Neutrophil (primary cell): ENCODE measurements around the gene MESP1.

Experiments used
- H3K27ac ChIP-seq: fragments of 200-600 bp; sonication (generic); 2 replicates; pipeline ENCODE4 v1.5.1; 2016; ENCODE audit warnings: mild to moderate bottlenecking, moderate library complexity
- H3K27me3 ChIP-seq: fragments of 200-600 bp; sonication (generic); 2 replicates; pipeline ENCODE4 v1.6.0; 2016; ENCODE audit warnings: mild to moderate bottlenecking
- H3K36me3 ChIP-seq: fragments of 200-600 bp; sonication (generic); 2 replicates; pipeline ENCODE4 v1.5.1; 2017
- H3K4me1 ChIP-seq, 2 experiments: fragments of 200-600 bp in 1 of 2; sonication (generic) in 1 of 2; 1 replicate in 1 of 2; 2 replicates in 1 of 2; pipeline versions ENCODE4 v1.5.1 to v1.6.1; 2013 to 2016; ENCODE audit warnings: low read depth in 1 of 2, low read length in 1 of 2, mild to moderate bottlenecking in 1 of 2, moderate library complexity in 1 of 2; ENCODE audit not compliant: control insufficient read depth in 1 of 2, insufficient read depth in 1 of 2
- H3K4me3 ChIP-seq, 2 experiments: fragments of 200-600 bp in 1 of 2; sonication (generic) in 1 of 2; 1 replicate in 1 of 2; 2 replicates in 1 of 2; pipeline ENCODE4 v1.5.1; 2013 to 2016; ENCODE audit warnings: low read depth in 1 of 2, low read length in 1 of 2, mild to moderate bottlenecking in 1 of 2, moderate library complexity in 1 of 2
- H3K9me3 ChIP-seq: fragments of 200-600 bp; sonication (generic); 2 replicates; pipeline ENCODE4 v1.5.1; 2016
- TF ChIP-seq, protein P1 (sequence below): fragments of 200-600 bp; sonication (generic); IDR thresholded peaks from 2 replicates; pipeline ENCODE4 v1.5.1; 2016; ENCODE audit warnings: antibody characterized with exemption

The MESP1 gene

DNA sequence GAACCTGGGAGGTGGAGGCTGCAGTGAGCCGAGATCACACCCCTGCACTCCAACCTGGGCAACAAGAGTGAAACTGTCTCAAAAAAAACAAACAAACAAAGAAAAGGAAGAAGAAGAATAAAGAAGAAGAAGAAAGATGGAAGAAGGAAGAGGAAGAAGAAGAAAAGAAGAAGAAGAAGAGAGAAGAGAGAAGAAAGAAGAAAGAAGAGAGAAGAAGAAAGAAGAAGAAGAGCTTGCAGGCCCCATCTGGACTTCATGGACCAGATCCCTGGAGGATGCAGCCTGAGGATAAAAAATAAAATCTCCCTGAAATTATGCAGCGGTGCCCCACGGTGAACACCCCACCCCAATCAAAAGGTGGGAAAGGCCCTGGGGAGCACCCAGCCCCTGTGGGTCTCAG is 8.8 kb upstream of the MESP1 start:
- Histone ChIP-seq H3K27me3 (no peaks in the 10 kb centered on the region), H3K4me1 (peaks cover 13% of the 10 kb centered on the region in 2 experiments), H3K27ac (no peak overlapping the region), H3K4me3 (no peak overlapping the region), H3K36me3 (no peaks in the 10 kb centered on the region), H3K9me3 (no peaks in the 10 kb centered on the region)
- TF ChIP-seq, protein P1, sequence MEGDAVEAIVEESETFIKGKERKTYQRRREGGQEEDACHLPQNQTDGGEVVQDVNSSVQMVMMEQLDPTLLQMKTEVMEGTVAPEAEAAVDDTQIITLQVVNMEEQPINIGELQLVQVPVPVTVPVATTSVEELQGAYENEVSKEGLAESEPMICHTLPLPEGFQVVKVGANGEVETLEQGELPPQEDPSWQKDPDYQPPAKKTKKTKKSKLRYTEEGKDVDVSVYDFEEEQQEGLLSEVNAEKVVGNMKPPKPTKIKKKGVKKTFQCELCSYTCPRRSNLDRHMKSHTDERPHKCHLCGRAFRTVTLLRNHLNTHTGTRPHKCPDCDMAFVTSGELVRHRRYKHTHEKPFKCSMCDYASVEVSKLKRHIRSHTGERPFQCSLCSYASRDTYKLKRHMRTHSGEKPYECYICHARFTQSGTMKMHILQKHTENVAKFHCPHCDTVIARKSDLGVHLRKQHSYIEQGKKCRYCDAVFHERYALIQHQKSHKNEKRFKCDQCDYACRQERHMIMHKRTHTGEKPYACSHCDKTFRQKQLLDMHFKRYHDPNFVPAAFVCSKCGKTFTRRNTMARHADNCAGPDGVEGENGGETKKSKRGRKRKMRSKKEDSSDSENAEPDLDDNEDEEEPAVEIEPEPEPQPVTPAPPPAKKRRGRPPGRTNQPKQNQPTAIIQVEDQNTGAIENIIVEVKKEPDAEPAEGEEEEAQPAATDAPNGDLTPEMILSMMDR, result no peak

DNA sequence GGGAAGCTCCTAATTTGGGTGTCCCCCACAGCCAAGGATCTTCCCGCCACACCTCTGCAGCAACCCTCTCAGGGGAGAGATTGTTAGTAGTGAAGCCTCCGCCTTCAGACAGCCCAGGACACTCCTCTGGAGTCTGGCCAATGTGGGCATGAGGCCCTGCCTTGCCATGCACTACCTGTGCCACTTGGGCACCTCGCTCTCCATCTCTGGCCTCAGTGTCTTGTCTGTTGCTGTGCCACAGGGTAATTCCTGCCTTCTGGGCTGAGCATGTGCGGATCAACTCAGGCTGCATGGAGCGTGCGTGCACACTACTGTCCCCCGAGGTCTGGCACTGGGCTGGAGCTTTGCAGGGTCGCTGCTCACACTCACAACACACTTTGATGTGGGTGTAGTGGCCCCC is 7.9 kb upstream of the MESP1 start:
- Histone ChIP-seq H3K36me3 (no peaks in the 10 kb centered on the region), H3K27ac (no peak overlapping the region), H3K9me3 (no peaks in the 10 kb centered on the region), H3K27me3 (no peaks in the 10 kb centered on the region), H3K4me1 (peaks cover 12% of the 10 kb centered on the region in 2 experiments), H3K4me3 (no peak overlapping the region)
- TF ChIP-seq, protein P1, result no peak

DNA sequence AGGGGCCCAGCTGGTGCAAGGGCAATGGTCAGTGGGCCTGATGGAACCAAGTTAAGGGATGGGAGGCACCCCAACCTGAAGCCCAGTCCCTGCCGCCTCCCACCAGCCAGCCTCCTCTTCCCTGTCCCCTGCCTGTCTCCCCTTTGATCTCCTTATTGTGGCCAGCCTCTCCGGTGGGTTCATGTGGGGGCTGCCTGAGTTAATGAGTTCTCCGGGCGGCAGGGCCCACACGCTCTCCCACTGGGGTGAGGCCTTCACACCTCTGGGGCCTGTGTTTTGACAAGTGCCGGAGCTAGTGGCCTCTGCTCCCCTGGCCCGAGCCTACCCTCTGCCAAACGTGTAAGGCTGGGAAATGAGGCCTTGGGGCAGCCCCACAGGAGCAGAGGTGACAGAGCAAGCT is 7.2 kb upstream of the MESP1 start:
- Histone ChIP-seq H3K4me3 (no peak overlapping the region), H3K4me1 (peaks cover 8 to 10% of the 10 kb centered on the region in 2 experiments), H3K36me3 (no peaks in the 10 kb centered on the region), H3K27me3 (no peaks in the 10 kb centered on the region), H3K9me3 (no peaks in the 10 kb centered on the region), H3K27ac (no peak overlapping the region)
- TF ChIP-seq, protein P1, result no peak

DNA sequence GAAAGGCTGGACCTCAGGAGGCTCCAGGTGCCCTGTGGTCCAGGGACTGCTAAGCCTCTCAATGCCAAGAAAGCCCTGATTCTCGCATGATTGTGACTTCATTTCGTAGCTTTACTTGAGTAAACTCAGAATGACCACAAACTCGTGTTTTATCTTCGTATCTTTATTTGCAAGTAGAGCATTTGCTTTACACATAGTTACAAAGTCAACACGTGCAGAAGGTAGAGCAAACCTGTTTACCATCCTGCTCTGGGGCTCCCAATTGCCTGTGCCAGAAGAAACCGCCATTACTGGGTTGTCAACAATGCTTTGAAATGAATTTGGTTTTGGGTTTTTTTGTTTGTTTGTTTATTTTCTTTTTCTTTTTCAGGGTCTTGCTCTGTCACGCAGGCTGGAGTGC is 5.8 kb upstream of the MESP1 start:
- no peak overlapping the region for H3K4me3 ChIP-seq
- TF ChIP-seq, protein P1, result no peak
- H3K36me3 ChIP-seq, result no peaks in the 10 kb centered on the region
- H3K27ac ChIP-seq, result no peak overlapping the region
- peaks cover 8% of the 10 kb centered on the region for H3K27me3 ChIP-seq
- peaks cover 8 to 10% of the 10 kb centered on the region in 2 experiments for H3K4me1 ChIP-seq
- no peaks in the 10 kb centered on the region for H3K9me3 ChIP-seq

DNA sequence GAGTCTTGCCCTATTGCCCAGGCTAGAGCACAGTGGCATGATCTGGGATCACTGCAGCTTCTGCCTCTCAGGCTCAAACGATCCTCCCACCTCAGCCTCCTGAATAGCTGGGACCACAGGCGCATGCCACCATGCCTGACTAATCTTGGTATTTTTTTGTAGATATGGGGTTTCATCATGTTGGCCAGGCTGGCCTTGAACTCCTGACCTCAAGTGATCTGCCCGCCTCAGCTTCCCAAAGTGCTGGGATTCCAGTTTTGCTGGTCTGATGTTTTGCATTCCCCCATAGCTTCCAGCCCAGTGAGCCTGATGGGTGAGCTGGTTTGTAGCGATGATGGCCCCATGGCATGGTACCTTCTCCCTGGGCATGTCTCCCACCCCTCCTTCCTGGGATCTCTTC is 4.7 kb upstream of the MESP1 start:
- Histone ChIP-seq H3K27ac (no peak overlapping the region), H3K9me3 (no peaks in the 10 kb centered on the region), H3K27me3 (peaks cover 16% of the 10 kb centered on the region), H3K4me1 (peaks cover 12 to 14% of the 10 kb centered on the region in 2 experiments), H3K36me3 (no peaks in the 10 kb centered on the region), H3K4me3 (no peak overlapping the region)
- TF ChIP-seq, protein P1, result no peak
